GM23338 (cell line): ENCODE measurements around the gene HMX2. TPM values are rescaled to one million over a fixed set of nuclear protein-coding genes. Genes with fewer than 3 reads are reported as not detected.

Source experiments
- ATAC-seq: fragments of 200-7000 bp; cut with Tn5 transposase; 3 replicates; pipeline ENCODE4 v1.9.1; 2020
- DNase-seq: peaks from one replicate; pipeline ENCODE4 v3.0.0-alpha.2; 2015; ENCODE audit warnings: low spot score
- H2AFZ ChIP-seq: fragments of 200-600 bp; sonication (generic); 2 replicates; pipeline ENCODE4 v1.8.0; 2016; ENCODE audit warnings: antibody characterized with exemption, mild to moderate bottlenecking, moderate library complexity
- H3F3A ChIP-seq: fragments of 200-600 bp; sonication (generic); replicated peaks from 2 replicates; pipeline ENCODE4 v1.8.0; 2017; ENCODE audit warnings: antibody characterized with exemption, mixed run types, low read depth
- H3K27ac ChIP-seq: fragments of 200-600 bp; sonication (generic); 2 replicates; pipeline ENCODE4 v1.6.1; 2016; ENCODE audit warnings: low read depth
- H3K27me3 ChIP-seq: fragments of 200-600 bp; sonication (generic); 2 replicates; pipeline ENCODE4 v1.8.0; 2016; ENCODE audit warnings: mild to moderate bottlenecking, mixed run types, moderate library complexity; ENCODE audit not compliant: insufficient read depth
- H3K36me3 ChIP-seq: fragments of 200-600 bp; sonication (generic); 2 replicates; pipeline ENCODE4 v1.8.0; 2016; ENCODE audit warnings: mild to moderate bottlenecking; ENCODE audit not compliant: insufficient read depth
- H3K4me1 ChIP-seq: fragments of 200-600 bp; sonication (generic); 2 replicates; pipeline ENCODE4 v1.8.0; 2016; ENCODE audit warnings: mild to moderate bottlenecking, moderate library complexity; ENCODE audit not compliant: insufficient read depth
- H3K4me2 ChIP-seq: fragments of 200-600 bp; sonication (generic); 2 replicates; pipeline ENCODE4 v1.7.1; 2017; ENCODE audit warnings: mixed run types
- H3K4me3 ChIP-seq: fragments of 200-600 bp; sonication (generic); 2 replicates; pipeline ENCODE4 v1.6.1; 2016; ENCODE audit warnings: mixed run types
- H3K79me2 ChIP-seq: fragments of 200-600 bp; sonication (generic); replicated peaks from 2 replicates; pipeline ENCODE4 v1.8.0; 2017; ENCODE audit warnings: mild to moderate bottlenecking; ENCODE audit not compliant: insufficient read depth
- H3K9me2 ChIP-seq: fragments of 200-600 bp; sonication (generic); 2 replicates; pipeline ENCODE4 v1.8.0; 2017; ENCODE audit not compliant: insufficient read depth
- H4K20me1 ChIP-seq: fragments of 200-600 bp; sonication (generic); replicated peaks from 2 replicates; pipeline ENCODE4 v1.8.0; 2017; ENCODE audit warnings: mild to moderate bottlenecking; ENCODE audit not compliant: insufficient read depth
- H3K27ac Mint-ChIP-seq: 2 replicates; pipeline ENCODE4 v1.8.0; 2020; ENCODE audit warnings: inconsistent platforms, mild to moderate bottlenecking, moderate library complexity, mixed read lengths
- H3K27me3 Mint-ChIP-seq: 3 replicates; pipeline ENCODE4 v1.8.0; 2022; ENCODE audit warnings: low read depth, mild to moderate bottlenecking, moderate library complexity, mixed read lengths, inconsistent platforms; ENCODE audit not compliant: insufficient read depth, poor library complexity
- H3K36me3 Mint-ChIP-seq: 3 replicates; pipeline ENCODE4 v1.8.0; 2021; ENCODE audit warnings: low read depth, mild to moderate bottlenecking, inconsistent platforms, moderate library complexity, mixed read lengths
- H3K4me1 Mint-ChIP-seq: 3 replicates; pipeline ENCODE4 v1.8.0; 2020; ENCODE audit warnings: mild to moderate bottlenecking, inconsistent platforms, mixed read lengths
- H3K4me3 Mint-ChIP-seq: 3 replicates; pipeline ENCODE4 v1.8.0; 2021; ENCODE audit warnings: moderate library complexity, mild to moderate bottlenecking, inconsistent platforms, mixed read lengths
- H3K9me3 Mint-ChIP-seq: 3 replicates; pipeline ENCODE4 v1.8.0; 2020; ENCODE audit warnings: moderate library complexity, mild to moderate bottlenecking, inconsistent platforms, mixed read lengths
- CREB1 ChIP-seq: fragments of 250-450 bp; sonication (Bioruptor Pico); IDR thresholded peaks from 2 replicates; pipeline ENCODE4 v1.5.0; 2020; ENCODE audit warnings: low read depth, mild to moderate bottlenecking, moderate library complexity
- EZH2 ChIP-seq: fragments of 200-600 bp; sonication (generic); IDR thresholded peaks from one replicate; pipeline ENCODE4 v1.8.0; 2017; ENCODE audit warnings: antibody characterized with exemption, mild to moderate bottlenecking, low read depth; ENCODE audit not compliant: unreplicated experiment
- EZH2phosphoT487 ChIP-seq: fragments of 200-600 bp; sonication (generic); IDR thresholded peaks from one replicate; pipeline ENCODE4 v1.8.1; 2018; ENCODE audit warnings: antibody characterized with exemption; ENCODE audit not compliant: unreplicated experiment
- JUNB ChIP-seq: IDR thresholded peaks from one replicate; pipeline ENCODE4 v1.6.1; 2016; ENCODE audit warnings: antibody characterized with exemption; ENCODE audit not compliant: unreplicated experiment
- NANOG ChIP-seq: IDR thresholded peaks from 2 replicates; pipeline ENCODE4 v1.6.1; 2016; ENCODE audit warnings: antibody characterized with exemption, borderline replicate concordance
- POLR2AphosphoS5 ChIP-seq: IDR thresholded peaks from 2 replicates; pipeline ENCODE4 v1.6.1; 2016; ENCODE audit warnings: antibody characterized with exemption, low read depth
- STAT1 ChIP-seq: IDR thresholded peaks from one replicate; pipeline ENCODE4 v1.6.1; 2016; ENCODE audit warnings: antibody characterized with exemption; ENCODE audit not compliant: unreplicated experiment
- ZNF114 ChIP-seq: fragments of 250-450 bp; sonication (Bioruptor Pico); IDR thresholded peaks from 2 replicates; pipeline ENCODE4 v1.5.0; 2020; ENCODE audit warnings: mild to moderate bottlenecking, moderate library complexity
- ZNF331 ChIP-seq: fragments of 250-450 bp; sonication (Bioruptor Pico); IDR thresholded peaks from 2 replicates; pipeline ENCODE4 v1.5.0; 2020; ENCODE audit warnings: low read depth, mild to moderate bottlenecking, moderate library complexity
- polyA plus RNA-seq: library from polyadenylated mRNA; unstranded; fragments of >200 nt; fragmentation: Nextera tagmentation; extraction: Ambion mirVana; gene quantifications from 2 replicates; pipeline ENCODE4 v1.2.1, GENCODE V29; 2016
- total RNA-seq: library from RNA; depleted of rRNA; stranded (reverse); fragments of >200 nt; shearing (Covaris generic); gene quantifications from 2 replicates; pipeline ENCODE4 v1.2.3, GENCODE V29; 2014
- TF ChIP-seq, protein P1 (sequence below), 2 experiments: fragments of 200-600 bp in 1 of 2; sonication (generic) in 1 of 2; conservative IDR thresholded peaks; 2 replicates each; pipeline versions ENCODE4 v1.5.1 to v1.6.1; 2016 to 2017; ENCODE audit warnings: antibody characterized with exemption in 2 of 2, low read depth in 2 of 2, mild to moderate bottlenecking in 2 of 2, moderate library complexity in 1 of 2
- TF ChIP-seq, protein P2 (sequence below): IDR thresholded peaks from 2 replicates; pipeline ENCODE4 v1.6.1; 2016; ENCODE audit warnings: antibody characterized with exemption
- TF ChIP-seq, protein P3 (sequence below): IDR thresholded peaks from one replicate; pipeline ENCODE4 v1.6.1; 2018; ENCODE audit warnings: antibody characterized with exemption; ENCODE audit not compliant: unreplicated experiment

HMX2 gene
- total and polyA plus RNA-seq, 2 experiments from 2014 or later: 2.6 to 3.4 TPM

DNA sequence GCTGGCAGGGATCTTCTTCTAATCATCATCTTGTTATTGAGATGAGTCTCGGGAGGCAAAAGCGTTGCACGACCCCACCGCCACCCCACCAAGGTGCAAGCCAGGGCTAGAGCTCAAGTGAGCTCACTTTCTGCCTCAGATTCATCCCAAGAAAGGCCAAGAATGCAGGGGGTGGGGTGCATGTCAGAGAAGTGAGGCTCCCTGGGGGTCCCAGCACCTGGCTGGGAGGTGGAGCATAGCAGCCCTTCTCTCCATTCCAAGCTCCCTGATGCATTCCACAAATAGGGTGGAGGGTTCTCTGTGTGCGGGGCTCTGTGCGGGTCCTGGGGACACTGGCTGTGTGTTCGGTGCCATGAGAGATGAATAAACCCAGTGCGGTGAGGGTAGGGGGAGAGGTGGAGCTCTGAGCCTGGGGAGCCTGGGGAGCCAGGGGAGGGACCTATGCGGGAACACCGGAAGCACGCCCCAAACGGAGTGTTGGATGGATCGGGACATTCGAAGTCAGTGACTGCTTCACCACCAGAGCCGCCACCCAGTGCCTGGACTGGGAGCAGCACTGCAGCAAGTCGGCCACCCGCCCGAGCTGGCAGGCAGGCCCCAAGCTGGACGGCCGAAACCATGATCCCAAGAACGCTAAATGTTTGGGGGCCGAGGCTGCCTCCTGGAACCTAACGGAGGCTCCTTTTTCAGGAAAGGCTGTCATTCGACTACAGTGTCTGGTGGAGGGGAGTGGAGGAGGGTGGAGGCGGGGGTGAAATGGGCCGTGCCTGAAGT, 30.1 kb upstream of the HMX2 start:
- Histone ChIP-seq H4K20me1 (no peaks in the 10 kb centered on the region), H3K4me2 (peak overlapping the region; percentile 69), H3K27ac (peak overlapping the region; percentile 87), H3K4me3 (peak overlapping the region; percentile 18), H3K9me2 (no peaks in the 10 kb centered on the region), H2AFZ (no peak overlapping the region), H3K4me1 (peaks cover 20% of the 10 kb centered on the region), H3K36me3 (peaks cover 5% of the 10 kb centered on the region; the same call in 1 of the 2 replicates), H3K79me2 (no peaks in the 10 kb centered on the region), H3F3A (no peaks in the 10 kb centered on the region; the same call in 1 of the 2 replicates), H3K27me3 (peaks cover 5% of the 10 kb centered on the region; the same call in 1 of the 2 replicates)
- Mint-ChIP-seq H3K27ac (0 out of 2 replicates have a peak overlapping the region, but pooled peaks have one; percentile 65), H3K4me1 (peaks cover 20% of the 10 kb centered on the region), H3K4me3 (peak overlapping the region; percentile 52), H3K36me3 (no peaks in the 10 kb centered on the region), H3K9me3 (no peaks in the 10 kb centered on the region), H3K27me3 (peaks cover 21% of the 10 kb centered on the region)
- peak; percentile 95 for ATAC-seq
- peak; percentile 93 for DNase-seq
- no peak for TF ChIP-seq JUNB
- TF ChIP-seq, protein P1, sequence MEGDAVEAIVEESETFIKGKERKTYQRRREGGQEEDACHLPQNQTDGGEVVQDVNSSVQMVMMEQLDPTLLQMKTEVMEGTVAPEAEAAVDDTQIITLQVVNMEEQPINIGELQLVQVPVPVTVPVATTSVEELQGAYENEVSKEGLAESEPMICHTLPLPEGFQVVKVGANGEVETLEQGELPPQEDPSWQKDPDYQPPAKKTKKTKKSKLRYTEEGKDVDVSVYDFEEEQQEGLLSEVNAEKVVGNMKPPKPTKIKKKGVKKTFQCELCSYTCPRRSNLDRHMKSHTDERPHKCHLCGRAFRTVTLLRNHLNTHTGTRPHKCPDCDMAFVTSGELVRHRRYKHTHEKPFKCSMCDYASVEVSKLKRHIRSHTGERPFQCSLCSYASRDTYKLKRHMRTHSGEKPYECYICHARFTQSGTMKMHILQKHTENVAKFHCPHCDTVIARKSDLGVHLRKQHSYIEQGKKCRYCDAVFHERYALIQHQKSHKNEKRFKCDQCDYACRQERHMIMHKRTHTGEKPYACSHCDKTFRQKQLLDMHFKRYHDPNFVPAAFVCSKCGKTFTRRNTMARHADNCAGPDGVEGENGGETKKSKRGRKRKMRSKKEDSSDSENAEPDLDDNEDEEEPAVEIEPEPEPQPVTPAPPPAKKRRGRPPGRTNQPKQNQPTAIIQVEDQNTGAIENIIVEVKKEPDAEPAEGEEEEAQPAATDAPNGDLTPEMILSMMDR (conservative IDR thresholded peaks at IDR 0.05; ENCODE audit: low read depth in 2 of 2): peak; percentile 17 to 31; a peak in 1 of 4 replicates
- TF ChIP-seq, protein P2, sequence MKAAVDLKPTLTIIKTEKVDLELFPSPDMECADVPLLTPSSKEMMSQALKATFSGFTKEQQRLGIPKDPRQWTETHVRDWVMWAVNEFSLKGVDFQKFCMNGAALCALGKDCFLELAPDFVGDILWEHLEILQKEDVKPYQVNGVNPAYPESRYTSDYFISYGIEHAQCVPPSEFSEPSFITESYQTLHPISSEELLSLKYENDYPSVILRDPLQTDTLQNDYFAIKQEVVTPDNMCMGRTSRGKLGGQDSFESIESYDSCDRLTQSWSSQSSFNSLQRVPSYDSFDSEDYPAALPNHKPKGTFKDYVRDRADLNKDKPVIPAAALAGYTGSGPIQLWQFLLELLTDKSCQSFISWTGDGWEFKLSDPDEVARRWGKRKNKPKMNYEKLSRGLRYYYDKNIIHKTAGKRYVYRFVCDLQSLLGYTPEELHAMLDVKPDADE: peak; percentile 47; the same call in 1 of the 2 replicates

DNA sequence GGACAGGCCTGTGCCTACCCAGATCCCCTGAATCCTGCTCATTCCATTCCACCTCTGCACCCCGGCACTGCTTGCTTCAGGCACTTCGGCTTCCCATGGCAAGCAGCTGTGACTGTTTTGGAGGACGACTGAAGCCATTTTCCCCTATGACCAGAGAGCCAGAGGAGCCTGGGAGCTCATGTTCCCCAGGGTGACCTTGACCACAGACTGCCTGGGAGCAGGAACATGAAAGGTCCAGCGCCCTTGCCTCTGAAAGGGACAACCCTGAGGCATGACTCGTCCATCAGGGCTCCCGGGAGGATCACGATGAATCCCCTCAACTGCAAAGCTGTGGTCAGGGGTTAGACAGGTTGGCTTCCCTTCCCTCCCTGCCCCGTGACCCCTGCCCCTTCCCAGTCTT, 28.9 kb upstream of the HMX2 start:
- Mint-ChIP-seq H3K27me3 (peaks cover 18% of the 10 kb centered on the region), H3K4me3 (no peak overlapping the region), H3K4me1 (peaks cover 20% of the 10 kb centered on the region), H3K27ac (no peak overlapping the region), H3K9me3 (no peaks in the 10 kb centered on the region), H3K36me3 (no peaks in the 10 kb centered on the region)
- no peak overlapping the region for H3K4me2 ChIP-seq
- H3F3A ChIP-seq: no peaks in the 10 kb centered on the region; the same call in 1 of the 2 replicates
- no peaks in the 10 kb centered on the region for H3K9me2 ChIP-seq
- H3K4me3 ChIP-seq: no peak overlapping the region
- H3K27me3 ChIP-seq: peaks cover 5% of the 10 kb centered on the region; the same call in 1 of the 2 replicates
- H3K4me1 ChIP-seq: peaks cover 20% of the 10 kb centered on the region
- DNase-seq: no peak
- H4K20me1 ChIP-seq: no peaks in the 10 kb centered on the region
- H3K79me2 ChIP-seq: no peaks in the 10 kb centered on the region
- no peak overlapping the region for H2AFZ ChIP-seq
- H3K27ac ChIP-seq: no peak overlapping the region
- no peak for ATAC-seq
- peaks cover 5% of the 10 kb centered on the region; the same call in 1 of the 2 replicates for H3K36me3 ChIP-seq
- TF ChIP-seq EZH2 (no peak), EZH2phosphoT487 (no peak), POLR2AphosphoS5 (no peak), STAT1 (no peak), ZNF331 (CRISPR knock-in tag) (no peak), ZNF114 (CRISPR knock-in tag) (no peak), CREB1 (CRISPR knock-in tag) (no peak), NANOG (no peak)
- TF ChIP-seq, protein P1 (conservative IDR thresholded peaks at IDR 0.05; ENCODE audit: low read depth in 2 of 2): no peak
- TF ChIP-seq, protein P3, sequence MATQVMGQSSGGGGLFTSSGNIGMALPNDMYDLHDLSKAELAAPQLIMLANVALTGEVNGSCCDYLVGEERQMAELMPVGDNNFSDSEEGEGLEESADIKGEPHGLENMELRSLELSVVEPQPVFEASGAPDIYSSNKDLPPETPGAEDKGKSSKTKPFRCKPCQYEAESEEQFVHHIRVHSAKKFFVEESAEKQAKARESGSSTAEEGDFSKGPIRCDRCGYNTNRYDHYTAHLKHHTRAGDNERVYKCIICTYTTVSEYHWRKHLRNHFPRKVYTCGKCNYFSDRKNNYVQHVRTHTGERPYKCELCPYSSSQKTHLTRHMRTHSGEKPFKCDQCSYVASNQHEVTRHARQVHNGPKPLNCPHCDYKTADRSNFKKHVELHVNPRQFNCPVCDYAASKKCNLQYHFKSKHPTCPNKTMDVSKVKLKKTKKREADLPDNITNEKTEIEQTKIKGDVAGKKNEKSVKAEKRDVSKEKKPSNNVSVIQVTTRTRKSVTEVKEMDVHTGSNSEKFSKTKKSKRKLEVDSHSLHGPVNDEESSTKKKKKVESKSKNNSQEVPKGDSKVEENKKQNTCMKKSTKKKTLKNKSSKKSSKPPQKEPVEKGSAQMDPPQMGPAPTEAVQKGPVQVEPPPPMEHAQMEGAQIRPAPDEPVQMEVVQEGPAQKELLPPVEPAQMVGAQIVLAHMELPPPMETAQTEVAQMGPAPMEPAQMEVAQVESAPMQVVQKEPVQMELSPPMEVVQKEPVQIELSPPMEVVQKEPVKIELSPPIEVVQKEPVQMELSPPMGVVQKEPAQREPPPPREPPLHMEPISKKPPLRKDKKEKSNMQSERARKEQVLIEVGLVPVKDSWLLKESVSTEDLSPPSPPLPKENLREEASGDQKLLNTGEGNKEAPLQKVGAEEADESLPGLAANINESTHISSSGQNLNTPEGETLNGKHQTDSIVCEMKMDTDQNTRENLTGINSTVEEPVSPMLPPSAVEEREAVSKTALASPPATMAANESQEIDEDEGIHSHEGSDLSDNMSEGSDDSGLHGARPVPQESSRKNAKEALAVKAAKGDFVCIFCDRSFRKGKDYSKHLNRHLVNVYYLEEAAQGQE: no peak
- TF ChIP-seq, protein P2: no peak
